GM21737 (cell line): ENCODE results near the gene PTPN22.
"Not testable (repeated sequence)": the region's sequence is repeated elsewhere in the genome, so short reads cannot be mapped to it uniquely, and the experiment has no call there.

Source experiments
- ATAC-seq: cut with Tn5 transposase; IDR thresholded peaks from one replicate; pipeline ENCODE4 v1.9.1; 2021; ENCODE audit warnings: mild to moderate bottlenecking, moderate library complexity; ENCODE audit not compliant: unreplicated experiment

PTPN22 gene

GRCh38 chr1:113854234-113854633 lies 17.3 kb downstream of the PTPN22 start:
- no peak for ATAC-seq

GRCh38 chr1:113852694-113853093 lies 18.8 kb downstream of the PTPN22 start:
- not testable (repeated sequence) for ATAC-seq

DNA sequence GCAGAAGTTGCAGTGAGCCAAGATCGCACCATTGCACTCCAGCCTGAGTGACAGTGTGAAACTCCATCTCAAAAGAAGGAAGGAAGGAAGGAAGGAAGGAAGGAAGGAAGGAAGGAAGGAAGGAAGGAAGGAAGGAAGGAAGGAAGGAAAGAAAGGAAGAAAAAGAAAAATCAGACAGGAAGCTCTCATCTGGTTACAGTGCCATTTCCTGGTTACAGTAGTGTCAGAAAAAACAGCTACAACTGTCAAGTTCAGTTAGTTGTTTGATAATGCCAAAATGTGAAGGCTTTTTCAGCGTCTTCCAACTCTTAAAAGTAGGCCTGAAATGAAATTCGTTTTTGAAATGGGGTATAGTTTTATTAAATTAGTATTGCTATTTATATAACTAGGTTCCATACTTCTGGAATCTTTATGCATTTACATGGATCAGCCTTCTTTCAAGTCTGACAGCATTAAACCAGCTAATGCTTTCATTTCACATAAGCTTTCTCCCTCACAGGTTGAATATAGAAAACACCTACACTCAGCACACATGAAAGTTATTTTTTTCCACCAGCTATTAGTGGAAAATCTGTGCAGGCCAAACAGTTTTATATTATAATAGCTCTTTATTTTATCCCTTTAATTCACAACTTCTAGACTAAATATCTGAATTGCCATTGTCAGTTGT lies 21.2 kb downstream of the PTPN22 start:
- ATAC-seq: no peak

DNA sequence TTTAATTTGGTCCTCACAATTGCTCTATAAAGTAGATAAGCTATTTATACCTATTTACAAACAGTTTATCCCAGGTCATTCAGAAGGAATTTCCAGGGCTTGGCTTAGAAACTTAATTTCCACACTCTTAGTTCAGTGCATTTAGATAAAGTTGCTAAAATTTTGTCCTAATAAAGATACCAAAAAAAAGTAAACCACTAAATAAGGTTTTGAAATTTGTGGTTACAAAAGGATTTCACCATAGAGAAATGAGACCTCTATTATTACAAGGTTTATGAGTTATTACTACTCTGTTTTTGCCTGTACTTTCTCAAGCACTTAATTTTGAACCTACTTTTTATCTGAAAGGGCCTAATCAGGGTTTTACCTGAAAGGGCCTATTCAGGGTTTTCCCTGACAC lies 22.4 kb downstream of the PTPN22 start:
- no peak for ATAC-seq

DNA sequence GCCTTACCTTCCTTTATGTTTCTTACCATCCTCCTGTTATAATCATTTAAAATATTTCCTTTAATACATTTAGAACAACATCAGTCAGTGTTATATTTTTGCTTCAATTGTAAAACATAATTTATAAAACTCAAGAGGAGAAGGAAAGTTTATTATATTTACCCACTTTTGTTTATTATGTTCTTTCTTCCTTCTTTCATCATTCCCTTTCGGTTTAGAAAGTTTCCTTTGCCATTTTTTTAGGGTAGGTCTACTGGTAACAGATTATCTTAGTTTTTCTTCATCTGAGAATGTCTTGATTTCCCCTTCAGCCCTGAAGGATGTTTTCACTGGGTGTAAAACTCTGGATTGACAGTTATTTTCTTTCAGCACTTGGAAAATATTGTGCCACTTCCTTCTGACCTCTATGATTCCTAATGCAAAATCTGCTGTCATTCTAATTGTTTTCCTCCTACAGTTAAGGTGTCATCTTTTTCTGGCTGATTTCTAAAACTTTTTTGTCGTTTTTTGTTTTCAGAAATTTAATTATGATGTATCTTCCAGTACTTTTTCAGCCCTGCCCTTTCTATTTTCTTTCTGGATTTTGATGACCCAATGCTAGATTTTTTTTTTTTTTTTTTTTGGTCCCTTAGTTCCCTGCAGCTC lies 25.0 kb downstream of the PTPN22 start:
- no peak for ATAC-seq

DNA sequence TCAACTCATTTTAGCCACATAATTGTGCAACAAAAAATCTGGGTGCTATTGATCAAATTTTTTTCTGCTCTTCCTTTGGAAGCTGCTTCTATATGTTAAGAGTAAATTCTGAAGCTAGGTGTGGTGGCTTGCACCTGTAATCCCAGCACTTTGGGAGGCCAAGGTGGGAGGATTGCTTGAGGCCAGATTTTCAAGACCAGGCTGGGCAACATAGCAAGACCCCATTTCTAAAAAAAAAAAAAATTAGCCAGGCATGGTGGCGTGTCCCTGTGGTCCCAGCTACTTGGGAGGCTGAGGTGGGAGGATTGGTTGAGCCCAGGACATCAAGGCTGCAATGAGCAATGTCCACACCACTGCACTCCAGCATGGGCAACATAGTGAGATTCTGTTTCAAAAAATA lies 35.0 kb downstream of the PTPN22 start:
- no peak for ATAC-seq

DNA sequence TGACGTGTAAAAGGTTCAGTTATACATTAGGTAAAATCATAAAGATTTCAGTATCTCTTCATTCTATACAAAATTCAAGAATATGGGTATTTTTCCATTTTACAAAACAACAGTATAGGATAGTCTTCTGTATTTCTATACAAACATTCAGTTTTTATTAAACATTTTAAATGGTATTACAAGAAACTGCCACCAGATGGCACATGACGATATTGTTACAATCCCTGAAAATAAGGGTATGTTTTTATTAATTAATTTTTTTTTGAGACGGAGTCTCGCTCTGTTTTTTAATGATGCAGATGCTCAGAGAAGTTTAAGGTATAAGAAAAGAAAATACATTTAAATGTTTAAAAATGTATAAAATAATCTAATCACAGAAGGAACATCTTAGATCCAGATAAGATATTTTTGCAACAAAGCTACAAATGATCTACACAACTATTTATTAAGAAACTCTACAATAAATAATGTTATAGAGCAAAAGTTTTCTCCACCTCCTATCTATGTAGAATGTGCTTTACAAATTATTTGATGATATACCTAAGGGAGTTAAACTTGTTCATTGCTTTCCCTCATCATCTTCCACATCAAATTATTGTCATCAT lies 35.7 kb downstream of the PTPN22 start:
- no peak for ATAC-seq

DNA sequence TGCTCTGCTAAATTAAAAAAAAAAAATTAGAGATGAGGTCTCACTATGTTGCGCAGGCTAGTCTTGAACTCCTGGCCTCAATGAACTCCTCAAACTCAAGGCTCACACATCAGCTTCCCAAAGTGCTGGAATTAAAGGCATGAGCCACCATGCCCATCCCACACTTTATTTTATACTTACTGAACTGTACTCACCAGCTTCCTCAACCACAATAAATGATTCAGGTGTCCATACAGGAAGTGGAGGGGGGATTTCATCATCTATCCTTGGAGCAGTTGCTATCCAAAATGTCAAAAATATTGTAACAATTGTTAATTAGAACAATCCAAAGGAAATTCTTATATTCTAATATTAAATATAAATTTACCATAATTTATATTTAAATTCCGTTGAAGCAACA lies 36.8 kb downstream of the PTPN22 start:
- no peak for ATAC-seq

DNA sequence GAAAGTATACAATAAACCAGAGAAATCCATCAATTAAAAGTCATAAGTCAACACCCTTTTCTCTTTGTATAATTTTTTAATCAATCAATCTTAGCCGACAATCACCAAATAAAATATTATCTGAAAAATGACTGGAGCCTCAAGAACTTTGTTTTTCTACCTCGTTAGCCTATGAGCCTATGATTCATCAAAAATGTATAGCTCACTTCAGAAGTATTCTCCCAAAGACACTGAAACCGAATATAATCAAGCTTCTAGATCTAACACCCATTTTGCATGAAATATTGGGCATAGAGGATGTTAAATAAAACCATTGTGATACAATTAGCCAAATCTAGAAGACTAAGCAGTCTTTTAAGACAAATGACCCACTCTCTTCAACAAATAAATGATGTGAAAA lies 41.5 kb downstream of the PTPN22 start:
- no peak for ATAC-seq

DNA sequence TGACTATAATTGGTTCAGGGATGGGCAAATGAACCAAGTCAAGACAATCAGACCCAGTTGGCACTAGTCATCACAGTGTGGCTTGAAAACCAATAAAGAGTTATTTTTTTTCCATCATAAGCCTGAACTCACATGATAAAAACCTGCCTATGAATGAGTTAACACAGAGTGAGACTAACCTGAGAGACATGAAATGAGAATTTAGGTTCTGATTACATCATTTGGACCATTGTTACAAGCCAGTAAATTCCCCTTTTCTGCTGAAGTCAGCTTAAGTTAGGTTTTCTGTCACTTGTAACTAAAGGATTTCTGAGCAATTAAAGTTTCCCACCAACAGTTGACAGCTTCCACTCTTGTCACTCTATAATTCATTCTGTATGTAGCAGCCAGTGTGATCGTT lies 49.6 kb downstream of the PTPN22 start:
- no peak for ATAC-seq

- no peak for ATAC-seq
Observed at GRCh38 chr1:113818578-113818977, 52.9 kb downstream of the PTPN22 start.

GRCh38 chr1:113813218-113813617 lies 58.3 kb downstream of the PTPN22 start:
- no peak for ATAC-seq

GRCh38 chr1:113812661-113813135 lies 58.8 kb downstream of the PTPN22 start:
- ATAC-seq: no peak

DNA sequence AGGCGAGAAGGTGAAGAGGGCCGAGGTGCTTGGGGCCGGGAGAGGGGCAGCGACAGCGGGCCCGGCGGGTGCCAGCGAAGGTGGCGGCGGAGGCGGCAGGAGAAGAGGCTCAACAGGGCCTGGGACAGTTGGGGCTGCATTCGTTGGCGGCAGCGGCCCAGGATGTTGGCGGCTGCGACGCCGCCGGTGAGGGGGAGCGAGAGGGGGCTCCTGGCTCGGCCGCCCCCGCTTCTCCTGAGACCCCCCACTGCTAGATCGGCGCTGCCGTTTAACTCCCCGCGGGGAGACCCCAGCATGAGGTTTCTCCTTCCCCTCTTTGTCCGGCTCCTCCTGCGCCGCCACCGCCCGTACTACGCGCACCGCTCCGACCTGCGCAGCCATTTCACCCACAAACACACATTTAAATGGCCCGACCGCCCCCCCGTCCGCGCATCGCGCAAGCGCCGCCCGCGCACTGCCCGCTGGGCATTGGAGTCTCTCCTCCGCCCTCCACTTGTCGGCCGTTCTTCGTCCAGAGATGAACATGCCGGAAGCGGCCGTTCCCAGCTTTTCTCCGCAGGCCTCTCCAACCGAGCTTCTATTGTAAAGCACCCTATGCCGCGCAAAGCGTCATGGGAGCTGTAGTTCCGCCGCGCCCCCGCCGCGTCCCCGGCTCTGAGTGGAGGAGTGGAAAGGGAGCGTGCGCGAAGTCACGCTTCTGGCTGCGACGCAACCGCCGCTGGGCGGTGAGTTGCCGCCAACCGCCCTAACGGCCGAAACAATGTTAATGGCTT lies 59.4 kb downstream of the PTPN22 start, which contains the start of gene RSBN1:
Gene RSBN1, minus strand, starts transcription at position 589 of the 773 bp plus-strand sequence. Its CDS starts 64 bp downstream, at position 525.
- ATAC-seq: peak; percentile 93

DNA sequence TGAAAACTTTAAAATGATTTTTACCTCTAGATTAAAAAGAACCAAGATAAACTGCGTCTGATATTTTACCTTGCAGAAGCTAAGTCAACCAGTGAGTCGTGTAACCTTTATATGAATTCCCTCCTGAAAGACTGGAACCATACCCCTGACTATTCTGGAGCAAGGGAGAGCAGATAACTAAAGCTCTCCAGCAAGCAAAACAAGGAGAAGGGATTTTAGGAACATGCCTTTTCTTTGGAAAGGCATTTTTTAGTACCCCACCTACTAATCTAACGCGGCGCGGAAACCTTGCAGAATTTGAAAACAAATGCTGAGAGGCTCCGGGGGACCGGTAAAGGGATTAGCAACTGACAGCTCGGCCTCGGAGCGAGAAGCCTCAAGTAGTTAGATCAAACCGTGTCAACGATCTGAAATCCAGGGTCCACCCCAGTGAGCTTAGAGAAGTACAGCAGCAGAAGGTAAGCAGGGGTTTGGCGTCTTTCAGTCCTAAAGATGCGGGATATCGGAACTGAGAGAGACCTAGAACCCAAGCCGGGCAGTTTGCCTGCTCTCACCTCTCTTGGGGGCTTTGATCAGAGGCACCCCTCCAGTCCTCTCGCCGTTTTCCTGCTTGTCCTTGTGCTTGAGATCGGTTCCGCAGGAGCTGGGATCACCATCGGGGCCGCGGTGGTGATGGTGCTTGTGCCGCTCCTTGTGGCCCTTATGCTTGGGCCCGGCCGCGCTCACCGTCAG lies 60.2 kb downstream of the PTPN22 start:
- ATAC-seq: peak; percentile 23

DNA sequence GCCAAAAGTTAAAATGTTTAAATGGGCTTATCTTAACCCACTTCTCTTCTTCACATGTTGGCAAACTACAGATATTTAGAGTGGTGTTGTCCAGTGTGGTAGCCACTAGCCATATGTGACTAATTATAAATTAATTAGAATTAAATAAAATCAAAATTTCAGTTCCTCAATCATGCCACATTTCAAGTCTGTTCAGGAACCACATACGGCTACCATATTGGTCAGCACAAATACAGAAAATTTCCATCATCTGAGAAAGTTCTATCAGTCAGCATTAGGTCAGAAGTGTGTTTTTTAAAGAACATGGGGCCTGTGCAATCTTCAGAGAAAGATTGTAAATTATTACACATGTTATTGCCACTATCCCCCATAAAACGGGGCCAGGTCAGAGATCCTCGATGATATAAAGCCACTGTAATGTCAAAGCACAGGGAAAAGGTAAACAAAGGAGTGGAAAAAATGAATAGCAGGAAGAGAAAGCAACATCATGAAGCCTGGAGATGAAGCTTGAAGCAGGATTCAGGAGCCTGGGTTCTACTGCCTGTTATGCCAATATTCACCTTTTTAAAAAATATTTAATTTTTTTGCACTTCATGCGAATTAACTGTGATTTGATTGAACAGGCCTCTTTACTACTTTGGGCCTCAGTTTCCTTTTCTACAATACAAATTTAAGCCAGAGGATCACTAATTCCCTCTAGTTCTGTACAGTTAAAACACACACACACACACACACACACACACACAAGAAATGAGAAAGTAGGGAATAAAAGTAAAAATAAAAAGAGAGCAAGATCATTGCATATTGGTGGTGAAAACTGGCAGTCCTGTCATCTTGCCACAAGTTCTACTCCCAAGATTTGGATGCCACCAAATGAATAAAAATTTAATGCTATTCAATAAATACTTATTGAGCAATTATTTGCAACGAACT lies 61.6 kb downstream of the PTPN22 start:
- no peak for ATAC-seq

DNA sequence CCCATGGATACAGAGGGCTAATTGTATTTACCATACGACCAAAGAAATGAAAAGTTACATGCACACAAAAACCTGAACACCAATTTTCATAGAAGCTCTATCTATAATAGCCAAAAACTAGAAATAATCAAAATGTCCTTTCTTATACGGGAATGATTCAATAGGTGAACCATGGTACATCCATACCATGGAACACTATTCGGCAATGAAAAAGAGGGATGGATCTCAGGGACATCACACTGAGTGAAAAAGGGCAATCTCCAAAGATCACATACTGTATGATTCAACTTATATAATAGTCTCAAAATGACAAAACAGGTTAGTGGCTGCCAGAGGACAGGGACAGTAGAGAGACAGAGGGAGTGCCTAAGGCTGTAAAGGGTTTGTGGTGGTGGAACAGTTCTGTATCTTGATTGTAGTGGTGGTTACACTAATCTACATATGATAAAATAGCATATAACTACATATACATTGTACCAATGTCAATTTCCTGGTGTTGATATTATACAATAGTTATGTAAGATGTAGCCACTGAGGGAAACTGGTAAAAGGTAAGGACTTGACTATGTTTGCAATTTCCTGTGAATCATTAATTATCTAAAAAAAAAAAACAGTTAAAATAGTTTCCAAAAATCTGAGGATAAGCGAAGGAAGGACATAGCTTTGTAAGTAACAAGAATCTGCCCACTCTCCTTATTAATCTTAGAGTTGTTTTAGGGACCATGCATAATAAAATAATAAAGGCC lies 62.9 kb downstream of the PTPN22 start:
- ATAC-seq: no peak

DNA sequence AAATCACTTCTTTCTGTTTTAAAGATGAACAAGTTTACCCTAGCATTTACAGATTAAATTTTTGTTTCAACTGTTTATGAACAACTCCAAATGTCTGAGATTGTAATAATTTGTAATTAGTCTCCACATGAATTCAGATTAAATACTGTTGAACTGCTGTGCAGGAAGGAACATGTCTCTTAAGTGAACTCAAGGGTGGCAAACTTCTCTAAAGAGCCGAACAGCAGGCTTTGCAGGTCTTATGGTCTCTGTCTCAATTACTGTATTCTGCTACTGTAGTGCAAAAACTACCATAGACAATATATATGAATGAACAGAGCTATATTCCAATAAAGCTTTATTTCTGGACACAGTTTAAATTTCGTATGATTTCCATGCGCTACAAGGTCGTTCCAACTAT lies 65.9 kb downstream of the PTPN22 start:
- ATAC-seq: no peak

DNA sequence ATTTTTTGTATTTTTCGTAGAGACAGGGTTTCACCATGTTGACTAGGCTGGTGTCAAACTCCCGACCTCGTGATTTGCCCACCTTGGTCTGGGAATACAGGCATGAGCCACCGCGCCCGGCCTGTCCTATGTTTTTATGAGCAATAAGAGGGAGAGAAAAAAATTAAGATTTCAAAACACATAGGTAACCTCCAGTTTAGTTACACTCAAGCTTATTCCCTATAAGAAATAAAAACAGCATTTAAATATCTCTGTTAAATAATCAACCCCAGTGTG lies 66.3 kb downstream of the PTPN22 start:
- ATAC-seq: no peak
